CD4-positive, alpha-beta T cell (primary cell): ENCODE data around the gene HOXD11. TPM values are rescaled to one million over a fixed set of nuclear protein-coding genes. Genes with fewer than 3 reads are reported as not detected.

Experiments
- ATAC-seq: fragments of 200-7000 bp; cut with Tn5 transposase; one replicate; pipeline ENCODE4 v1.10.0; 2022; ENCODE audit warnings: mild to moderate bottlenecking; ENCODE audit not compliant: poor library complexity
- CTCF ChIA-PET: fragments of 350-600 bp; sonication (Branson Sonifier 250); formaldehyde crosslinking; loops from one replicate; lab custom pipeline; 2021; ENCODE audit warnings: antibody characterized with exemption, inconsistent platforms; lab: Charles Lee
- POLR2A ChIA-PET: fragments of 350-600 bp; sonication (Branson Sonifier 250); formaldehyde crosslinking; loops from one replicate; lab custom pipeline; 2021; ENCODE audit warnings: antibody characterized with exemption, inconsistent platforms; lab: Charles Lee
- DNase-seq, 14 experiments: peaks; one replicate each; pipeline ENCODE4 v3.0.0-alpha.2; 2013 to 2020; ENCODE audit warnings: mixed read lengths in 2 of 14
- H3K27ac ChIP-seq, 2 donors: one replicate each; pipeline versions ENCODE4 v1.5.1 to v1.7.0; 2013; ENCODE audit warnings: low read length in 2 of 2, low read depth in 1 of 2, mild to moderate bottlenecking in 1 of 2
- H3K27me3 ChIP-seq, 2 experiments: 1 replicate in 1 of 2; 2 replicates in 1 of 2; pipeline versions ENCODE4 v1.6.1 to v1.7.0; 2013; ENCODE audit warnings: low read length in 2 of 2, control low read depth in 1 of 2, mild to moderate bottlenecking in 1 of 2, moderate library complexity in 1 of 2; ENCODE audit not compliant: insufficient read depth in 2 of 2, control insufficient read depth in 1 of 2
- H3K36me3 ChIP-seq: one replicate; pipeline ENCODE4 v1.6.1; 2013; ENCODE audit warnings: low read length, control low read depth; ENCODE audit not compliant: insufficient read depth
- H3K4me1 ChIP-seq: one replicate; pipeline ENCODE4 v1.6.1; 2013; ENCODE audit warnings: low read length, control low read depth; ENCODE audit not compliant: insufficient read depth
- H3K4me3 ChIP-seq: one replicate; pipeline ENCODE4 v1.5.1; 2013; ENCODE audit warnings: mild to moderate bottlenecking, low read length, moderate library complexity
- H3K9me3 ChIP-seq, 2 experiments: 1 replicate in 1 of 2; 2 replicates in 1 of 2; pipeline versions ENCODE4 v1.6.1 to v1.7.0; 2013; ENCODE audit warnings: low read length in 2 of 2, mild to moderate bottlenecking in 2 of 2, control low read depth in 1 of 2, moderate library complexity in 1 of 2; ENCODE audit not compliant: control insufficient read depth in 1 of 2, insufficient read depth in 1 of 2
- H3K27ac Mint-ChIP-seq: one replicate; pipeline ENCODE4 v1.8.0; 2020; ENCODE audit warnings: mixed read lengths
- H3K27me3 Mint-ChIP-seq: one replicate; pipeline ENCODE4 v1.8.0; 2021; ENCODE audit warnings: mixed read lengths
- H3K36me3 Mint-ChIP-seq: one replicate; pipeline ENCODE4 v1.8.0; 2021; ENCODE audit warnings: low read depth, mixed read lengths
- H3K4me1 Mint-ChIP-seq: one replicate; pipeline ENCODE4 v1.8.0; 2021; ENCODE audit warnings: low read depth, mixed read lengths
- H3K4me3 Mint-ChIP-seq: one replicate; pipeline ENCODE4 v1.8.0; 2020; ENCODE audit warnings: mild to moderate bottlenecking, mixed read lengths
- H3K9me3 Mint-ChIP-seq: one replicate; pipeline ENCODE4 v1.8.0; 2020; ENCODE audit warnings: mixed read lengths
- intact Hi-C, 2 experiments: fragments of 100-400 bp; cut with DNase I in 1 of 2; cut with micrococcal nuclease in 1 of 2; formaldehyde crosslinking; loops; one replicate each; pipeline versions ENCODE4 v1.15.1 to v1.9.0; 2023 to 2025; cut with DNase I, micrococcal nuclease
- total RNA-seq, 174 experiments: library from RNA in 2 of 174; stranded (reverse) in 2 of 174; gene quantifications; one replicate each; pipeline ENCODE4 v1.2.3 and lab custom pipeline; 2021 to 2026
- TF ChIP-seq, protein P1 (sequence below): fragments of 200-600 bp; IDR thresholded peaks from one replicate; pipeline ENCODE4 v1.8.0; 2022; ENCODE audit warnings: antibody characterized with exemption, mild to moderate bottlenecking

Gene HOXD11
- total RNA-seq, 2 experiments from 2014 or later: not detected

DNA sequence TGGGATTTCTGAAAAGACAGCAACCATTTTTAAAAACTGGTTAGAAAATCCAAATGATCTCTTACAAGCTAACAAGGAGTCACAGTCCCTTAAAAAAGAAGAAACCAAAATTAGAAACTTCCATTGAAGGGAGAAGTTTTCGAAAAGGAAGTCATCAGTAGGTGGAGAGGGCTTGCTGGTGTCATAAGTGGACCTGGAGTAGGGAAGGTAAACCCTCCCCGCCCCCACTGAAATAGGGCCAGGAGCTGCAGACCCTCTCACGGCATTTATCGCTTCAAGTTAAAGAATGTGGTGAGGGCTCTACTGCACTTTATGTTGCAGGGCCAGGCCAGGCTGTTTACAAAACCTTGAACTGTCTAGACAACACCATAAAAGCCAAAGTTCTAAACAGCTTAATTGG is 2.9 kb downstream of the HOXD11 start:
- Histone ChIP-seq H3K27me3 (peaks cover 87 to 93% of the 10 kb centered on the region in 2 experiments), H3K36me3 (no peaks in the 10 kb centered on the region), H3K4me3 (no peak overlapping the region), H3K4me1 (peaks cover 24% of the 10 kb centered on the region), H3K27ac (no peak overlapping the region), H3K9me3 (peaks cover 11 to 71% of the 10 kb centered on the region in 2 experiments)
- H3K36me3 Mint-ChIP-seq: peaks cover 7% of the 10 kb centered on the region
- H3K4me3 Mint-ChIP-seq: no peak overlapping the region
- intact Hi-C loops: loop anchor here in 1 of 2 experiments (2.0 to 5.0 kb wide), 2 partner anchors 13 to 33 kb away; no protein-coding TSS in a partner anchor
- no peak overlapping the region for H3K27ac Mint-ChIP-seq
- no peaks in the 10 kb centered on the region for H3K9me3 Mint-ChIP-seq
- ChIA-PET CTCF (interaction anchor here (1.2 to 1.8 kb wide), 2 partner anchors 8 to 17 kb away, joined by 3 to 6 read pairs; no protein-coding TSS in a partner anchor), POLR2A (interaction anchor here (0.7 to 2.4 kb wide), 4 partner anchors 11 to 62 kb away, joined by 3 to 8 read pairs (median 4); no protein-coding TSS in a partner anchor)
- TF ChIP-seq, protein P1, sequence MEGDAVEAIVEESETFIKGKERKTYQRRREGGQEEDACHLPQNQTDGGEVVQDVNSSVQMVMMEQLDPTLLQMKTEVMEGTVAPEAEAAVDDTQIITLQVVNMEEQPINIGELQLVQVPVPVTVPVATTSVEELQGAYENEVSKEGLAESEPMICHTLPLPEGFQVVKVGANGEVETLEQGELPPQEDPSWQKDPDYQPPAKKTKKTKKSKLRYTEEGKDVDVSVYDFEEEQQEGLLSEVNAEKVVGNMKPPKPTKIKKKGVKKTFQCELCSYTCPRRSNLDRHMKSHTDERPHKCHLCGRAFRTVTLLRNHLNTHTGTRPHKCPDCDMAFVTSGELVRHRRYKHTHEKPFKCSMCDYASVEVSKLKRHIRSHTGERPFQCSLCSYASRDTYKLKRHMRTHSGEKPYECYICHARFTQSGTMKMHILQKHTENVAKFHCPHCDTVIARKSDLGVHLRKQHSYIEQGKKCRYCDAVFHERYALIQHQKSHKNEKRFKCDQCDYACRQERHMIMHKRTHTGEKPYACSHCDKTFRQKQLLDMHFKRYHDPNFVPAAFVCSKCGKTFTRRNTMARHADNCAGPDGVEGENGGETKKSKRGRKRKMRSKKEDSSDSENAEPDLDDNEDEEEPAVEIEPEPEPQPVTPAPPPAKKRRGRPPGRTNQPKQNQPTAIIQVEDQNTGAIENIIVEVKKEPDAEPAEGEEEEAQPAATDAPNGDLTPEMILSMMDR: no peak
- DNase-seq (no peak), ATAC-seq (no peak)
- H3K4me1 Mint-ChIP-seq: peaks cover 28% of the 10 kb centered on the region
- peaks cover 90% of the 10 kb centered on the region for H3K27me3 Mint-ChIP-seq

DNA sequence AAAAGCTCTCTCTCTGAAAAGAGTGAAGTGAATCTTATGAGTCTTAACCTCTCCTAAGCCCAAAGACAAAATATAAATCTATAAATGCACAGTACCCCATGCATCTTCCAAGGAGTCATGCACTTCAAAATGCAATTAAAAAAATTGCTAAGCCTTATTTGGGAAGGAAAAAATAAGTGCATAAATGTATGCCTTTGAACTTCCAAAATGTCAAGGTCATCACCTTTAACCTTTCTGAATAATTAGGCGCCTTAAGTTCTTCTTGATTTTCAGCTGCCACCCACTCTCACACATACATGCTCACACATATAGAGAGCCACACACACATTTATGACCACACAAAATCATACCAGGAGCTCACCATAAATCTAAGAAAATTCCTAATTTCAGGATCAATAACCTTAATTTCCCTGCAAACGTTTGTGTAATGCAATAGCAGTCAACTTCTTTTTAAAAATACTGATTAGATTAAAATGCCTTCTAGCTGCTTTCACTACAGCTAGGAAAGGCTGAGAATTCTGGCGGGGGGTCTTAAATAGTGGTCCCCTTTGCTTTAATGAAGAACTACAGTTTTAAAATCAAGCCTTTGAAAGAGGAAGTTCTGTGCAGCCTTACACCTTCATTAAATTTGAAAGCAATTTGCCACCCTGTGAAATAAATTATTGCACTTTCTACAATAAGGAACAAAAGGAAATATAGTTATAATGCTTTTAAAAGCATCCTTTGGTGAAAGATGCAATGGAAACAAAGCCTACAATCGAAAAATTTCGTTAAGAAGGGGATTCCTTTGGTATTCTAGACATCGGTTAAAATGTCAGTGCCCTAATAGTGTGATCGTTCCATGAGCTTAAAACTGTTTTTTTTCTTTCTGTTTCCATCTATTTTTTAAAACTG is 3.6 kb downstream of the HOXD11 start:
- Mint-ChIP-seq H3K27ac (no peak overlapping the region), H3K36me3 (peaks cover 7% of the 10 kb centered on the region), H3K9me3 (no peaks in the 10 kb centered on the region)

DNA sequence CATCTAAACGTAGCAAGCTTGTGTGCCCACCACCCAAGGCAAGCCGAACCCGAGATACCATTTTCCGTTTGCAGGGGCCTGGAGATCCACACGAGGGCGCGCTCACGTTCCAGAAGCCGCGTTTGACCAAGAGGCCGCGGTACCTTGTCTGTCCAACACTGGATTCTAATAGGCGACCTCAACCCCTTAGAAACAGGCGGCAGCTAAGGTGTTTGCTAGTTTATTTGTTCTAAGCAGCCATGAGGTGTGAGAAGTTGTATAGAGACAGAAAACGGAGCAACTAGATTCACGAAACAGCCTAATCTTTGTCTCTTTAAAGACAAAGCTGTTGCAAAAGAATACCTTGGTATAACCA is 4.2 kb downstream of the HOXD11 start:
- CTCF ChIA-PET: interaction anchor here (0.9 to 1.8 kb wide), 3 partner anchors 10 to 16 kb away, joined by 3 to 6 read pairs (median 3); no protein-coding TSS in a partner anchor
- H3K4me1 ChIP-seq: peaks cover 21% of the 10 kb centered on the region
- peaks cover 13 to 65% of the 10 kb centered on the region in 2 experiments for H3K9me3 ChIP-seq
- TF ChIP-seq, protein P1: no peak
- H3K36me3 Mint-ChIP-seq: peaks cover 7% of the 10 kb centered on the region
- no peak overlapping the region for H3K27ac Mint-ChIP-seq
- H3K4me1 Mint-ChIP-seq: peaks cover 18% of the 10 kb centered on the region
- no peak for DNase-seq
- intact Hi-C loops: loop anchor here in 1 of 2 experiments (2.0 to 5.0 kb wide), 2 partner anchors 14 to 34 kb away; no protein-coding TSS in a partner anchor
- H3K4me3 ChIP-seq: no peak overlapping the region
- H3K9me3 Mint-ChIP-seq: no peaks in the 10 kb centered on the region
- H3K27me3 Mint-ChIP-seq: peaks cover 89% of the 10 kb centered on the region
- H3K4me3 Mint-ChIP-seq: no peak overlapping the region
- H3K27ac ChIP-seq: no peak overlapping the region
- H3K27me3 ChIP-seq: peaks cover 88 to 93% of the 10 kb centered on the region in 2 experiments
- H3K36me3 ChIP-seq: no peaks in the 10 kb centered on the region
- ATAC-seq: no peak
- POLR2A ChIA-PET: interaction anchor here (0.7 to 2.4 kb wide), 3 partner anchors 9 to 15 kb away, joined by 3 to 8 read pairs (median 4); no protein-coding TSS in a partner anchor

More for the DNA sequence above, 3.6 kb downstream of the HOXD11 start:
- Mint-ChIP-seq H3K27me3 (peaks cover 89% of the 10 kb centered on the region), H3K4me3 (no peak overlapping the region), H3K4me1 (peaks cover 24% of the 10 kb centered on the region)
- Histone ChIP-seq H3K27ac (no peak overlapping the region), H3K4me1 (peaks cover 22% of the 10 kb centered on the region), H3K36me3 (no peaks in the 10 kb centered on the region), H3K27me3 (peaks cover 87 to 93% of the 10 kb centered on the region in 2 experiments), H3K9me3 (peaks cover 13 to 65% of the 10 kb centered on the region in 2 experiments), H3K4me3 (no peak overlapping the region)
- ATAC-seq: no peak
- CTCF ChIA-PET: interaction anchor here (0.9 to 1.8 kb wide), 3 partner anchors 9 to 16 kb away, joined by 3 to 6 read pairs (median 3); no protein-coding TSS in a partner anchor
- TF ChIP-seq, protein P1: no peak
- POLR2A ChIA-PET: interaction anchor here (0.7 to 2.4 kb wide), 5 partner anchors 10 to 61 kb away, joined by 3 to 8 read pairs (median 3); no protein-coding TSS in a partner anchor
- no peak for DNase-seq
- intact Hi-C loops: loop anchor here in 1 of 2 experiments (2.0 to 5.0 kb wide), 2 partner anchors 14 to 33 kb away; no protein-coding TSS in a partner anchor
